ENCODE measurements around the gene PDSS2. TPM values are rescaled to one million over a fixed set of nuclear protein-coding genes. Genes with fewer than 3 reads are reported as not detected.

The PDSS2 gene
- total and polyA plus RNA-seq, 9 of the 15 experiments (the other 6 are each of a cell fraction or from before 2014, with no cell fraction given) = 5.8 to 21.1 (median 12.0) TPM

GRCh38 chr6:107399935-107400334 lies 59.4 kb downstream of the PDSS2 start:
- no peaks in the 10 kb centered on the region for H3K79me2 ChIP-seq (ENCODE audit: control insufficient read depth, insufficient read depth, low read length)
- 67% methylated on average over 1 of the region's 1 CpG for WGBS (ENCODE audit: insufficient coverage, low coverage, missing lambda C conversion rate)
- no peak overlapping the region for H2AFZ ChIP-seq (ENCODE audit: low read depth, low read length)
- no peak for TF ChIP-seq CAMTA2 (CRISPR knock-in tag; conservative IDR thresholded peaks at IDR 0.05)
- no peak for TF ChIP-seq SUPT5H (IDR thresholded peaks at IDR 0.05)
- in situ Hi-C loops (cut with MboI) (no loop called here), intact Hi-C loops (cut with micrococcal nuclease) (no loop called here)
- peaks cover 2% of the 10 kb centered on the region; the same call in 1 of the 2 replicates for H3K9me3 ChIP-seq (replicated peaks; ENCODE audit: control insufficient read depth, insufficient read depth, low read depth, low read length)
- no peaks in the 10 kb centered on the region for H3K4me1 ChIP-seq (replicated peaks in 1 of 2; ENCODE audit: control insufficient read depth in 2 of 2, insufficient read depth in 2 of 2, low read length in 2 of 2)
- DNase-seq (ENCODE audit: extremely low read depth in 1 of 4, low spot score in 3 of 4) (peak in 1 of 4 experiments; percentile 11), ATAC-seq (no peak), FAIRE-seq (no peak)
- CTCF ChIA-PET (ENCODE audit: low intra/inter-chr PET ratio) = no interaction called here
- no peaks in the 10 kb centered on the region for H3K27me3 ChIP-seq (ENCODE audit: control insufficient read depth in 2 of 2, insufficient read depth in 2 of 2, low read length in 2 of 2)
- H3K4me2 ChIP-seq (ENCODE audit: insufficient read depth, low read length) = no peak overlapping the region
- H3K36me3 ChIP-seq (ENCODE audit: control insufficient read depth, insufficient read depth, low read length) = no peaks in the 10 kb centered on the region
- POLR2A ChIA-PET = interaction anchor here (0.5 to 0.6 kb wide), 2 partner anchors 38 to 73 kb away, joined by 3 to 5 read pairs; no protein-coding TSS in a partner anchor
- no peaks in the 10 kb centered on the region for H3K9me1 ChIP-seq (ENCODE audit: control insufficient read depth, insufficient read depth, low read length)
- H3K4me3 ChIP-seq = no peak overlapping the region
- no peaks in the 10 kb centered on the region for H4K20me1 ChIP-seq (replicated peaks; ENCODE audit: control insufficient read depth, insufficient read depth, low read length)
- no peak overlapping the region for H3K9ac ChIP-seq (ENCODE audit: insufficient read depth in 1 of 2, low read depth in 2 of 2, low read length in 2 of 2)
- no peak overlapping the region for H3K27ac ChIP-seq (ENCODE audit: extremely low read depth, low read depth, low read length)
- no TSS peak for BruUV-seq (replicated peaks)

GRCh38 chr6:107398001-107398400 lies 61.4 kb downstream of the PDSS2 start:
- POLR2A ChIA-PET = no interaction called here
- CTCF ChIA-PET (ENCODE audit: low intra/inter-chr PET ratio) = no interaction called here
- in situ Hi-C loops (cut with MboI) = no loop called here
- TF ChIP-seq TAF7 (tag; IDR thresholded peaks at IDR 0.05) (no peak), UBTF (IDR thresholded peaks at IDR 0.05; ENCODE audit: borderline replicate concordance in 1 of 2, low read depth in 2 of 2, low read length in 2 of 2) (no peak), DMBX1 (CRISPR knock-in tag; IDR thresholded peaks at IDR 0.05; ENCODE audit: borderline replicate concordance) (no peak), DACH1 (IDR thresholded peaks at IDR 0.05; ENCODE audit: partially characterized antibody) (no peak), TCF3 (CRISPR knock-in tag; IDR thresholded peaks at IDR 0.05) (peak; percentile 52), CBFA2T2 (conservative IDR thresholded peaks at IDR 0.05) (peak; percentile 48), ZNF699 (CRISPR knock-in tag; IDR thresholded peaks at IDR 0.05; ENCODE audit: insufficient replicate concordance) (no peak), ARID1B (IDR thresholded peaks at IDR 0.05) (0 out of 2 replicates have a peak, but pooled peaks have one; percentile 46), ZNF311 (CRISPR knock-in tag; IDR thresholded peaks at IDR 0.05) (no peak), CBFA2T3 (IDR thresholded peaks at IDR 0.05) (peak; percentile 74), GATAD2A (IDR thresholded peaks at IDR 0.05) (no peak), ELF1 (tag; IDR thresholded peaks at IDR 0.05) (no peak), POLR2B (IDR thresholded peaks at IDR 0.05; ENCODE audit: low read depth, partially characterized antibody) (no peak), SMARCA4 (IDR thresholded peaks at IDR 0.05) (peak; percentile 31; the same call in 1 of the 2 replicates), TRIM24 (IDR thresholded peaks at IDR 0.05) (peak in 1 of 2 experiments; percentile 53; a peak in 1 of 4 replicates), NFE2L1 (tag; IDR thresholded peaks at IDR 0.05; ENCODE audit: borderline replicate concordance, low read depth) (no peak)

More at GRCh38 chr6:107398001-107398400, 61.4 kb downstream of the PDSS2 start:
- ATAC-seq (peak; percentile 63; the same call in 2 of the 3 replicates), DNase-seq (ENCODE audit: extremely low read depth in 1 of 4, low spot score in 3 of 4) (peak in 2 of 4 experiments; percentile 13 to 14), FAIRE-seq (peak; percentile 74)
- H2AFZ ChIP-seq (ENCODE audit: low read depth, low read length) = no peak overlapping the region
- no peak overlapping the region for H3K4me3 ChIP-seq
- H3K4me2 ChIP-seq (ENCODE audit: insufficient read depth, low read length) = no peak overlapping the region
- no peaks in the 10 kb centered on the region for H3K4me1 ChIP-seq (replicated peaks in 1 of 2; ENCODE audit: control insufficient read depth in 2 of 2, insufficient read depth in 2 of 2, low read length in 2 of 2)
- no TSS peak for BruUV-seq (replicated peaks)
- peaks cover 3% of the 10 kb centered on the region; the same call in 1 of the 2 replicates for H3K9me3 ChIP-seq (replicated peaks; ENCODE audit: control insufficient read depth, insufficient read depth, low read depth, low read length)
- H3K36me3 ChIP-seq (ENCODE audit: control insufficient read depth, insufficient read depth, low read length) = no peaks in the 10 kb centered on the region
- no peaks in the 10 kb centered on the region for H4K20me1 ChIP-seq (replicated peaks; ENCODE audit: control insufficient read depth, insufficient read depth, low read length)
- H3K27ac ChIP-seq (ENCODE audit: extremely low read depth, low read depth, low read length) = no peak overlapping the region
- no peaks in the 10 kb centered on the region for H3K79me2 ChIP-seq (ENCODE audit: control insufficient read depth, insufficient read depth, low read length)
- intact Hi-C loops (cut with micrococcal nuclease) = no loop called here
- H3K9me1 ChIP-seq (ENCODE audit: control insufficient read depth, insufficient read depth, low read length) = no peaks in the 10 kb centered on the region
- H3K27me3 ChIP-seq (ENCODE audit: control insufficient read depth in 2 of 2, insufficient read depth in 2 of 2, low read length in 2 of 2) = no peaks in the 10 kb centered on the region
- H3K9ac ChIP-seq (ENCODE audit: insufficient read depth in 1 of 2, low read depth in 2 of 2, low read length in 2 of 2) = no peak overlapping the region
